NOMO-1 (cell line): ENCODE data around the gene THSD4.

Source experiments
- DNase-seq, 2 experiments: peaks; one replicate each; lab custom pipeline; 2025; ENCODE audit not compliant: unreplicated experiment in 2 of 2; lab: John Stamatoyannopoulos, UW

THSD4 gene

DNA sequence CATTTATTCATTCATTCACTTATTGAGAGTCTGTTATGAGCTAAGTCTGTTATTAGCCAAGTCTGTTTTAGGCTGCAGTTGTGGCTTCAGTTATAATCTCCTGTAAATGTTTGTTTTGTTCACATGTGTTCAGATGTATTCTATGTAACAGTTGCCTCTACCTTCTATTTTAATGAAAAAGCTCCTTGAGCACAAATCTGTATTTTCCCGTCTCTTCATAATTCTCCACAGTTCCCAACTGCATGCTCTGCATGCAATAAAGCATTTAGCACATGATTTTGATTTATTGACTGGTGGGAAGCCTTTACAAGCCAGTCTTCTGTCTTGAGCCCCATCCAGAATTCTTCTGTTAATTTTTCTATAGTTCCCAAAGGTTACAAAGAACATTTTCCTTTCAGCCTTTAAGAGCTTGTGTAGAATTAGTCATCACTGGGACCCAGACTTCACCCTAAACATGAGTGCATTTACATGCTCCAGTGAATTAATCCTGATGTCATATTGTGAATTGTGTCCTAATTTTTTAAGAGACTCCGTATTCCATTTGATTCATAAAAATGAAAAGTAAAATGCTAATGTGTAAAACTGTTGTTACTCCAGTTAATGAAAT, 572.7 kb downstream of the THSD4 start:
- DNase-seq: no peak

DNA sequence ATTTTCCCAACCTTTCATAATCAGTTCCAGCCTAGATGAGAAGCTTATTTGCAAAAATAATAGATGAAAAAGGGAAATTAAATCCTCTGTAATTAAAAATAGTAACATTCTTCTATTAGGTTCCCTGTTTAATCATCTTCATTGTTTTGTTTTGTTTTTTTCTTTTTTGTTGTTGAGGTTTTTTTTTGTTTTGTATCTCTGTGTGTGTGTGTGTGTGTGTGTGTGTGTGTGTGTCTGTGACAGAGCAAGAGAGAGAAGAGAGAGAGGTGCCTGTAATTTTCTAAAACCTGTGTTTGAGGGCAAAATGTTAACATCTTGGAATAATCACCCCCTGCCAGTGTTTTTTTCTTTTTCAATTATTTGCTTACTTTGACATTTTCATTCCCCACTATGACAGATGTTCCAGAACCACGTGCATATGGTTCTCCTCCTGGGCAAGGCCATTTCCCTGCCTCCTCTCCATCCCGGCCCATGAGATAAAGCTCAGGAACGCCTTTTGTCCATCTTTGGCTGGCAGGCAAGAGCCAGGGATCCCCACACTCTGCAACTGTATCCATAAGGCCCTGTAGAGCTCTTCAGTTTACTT, 573.3 kb downstream of the THSD4 start:
- no peak for DNase-seq

DNA sequence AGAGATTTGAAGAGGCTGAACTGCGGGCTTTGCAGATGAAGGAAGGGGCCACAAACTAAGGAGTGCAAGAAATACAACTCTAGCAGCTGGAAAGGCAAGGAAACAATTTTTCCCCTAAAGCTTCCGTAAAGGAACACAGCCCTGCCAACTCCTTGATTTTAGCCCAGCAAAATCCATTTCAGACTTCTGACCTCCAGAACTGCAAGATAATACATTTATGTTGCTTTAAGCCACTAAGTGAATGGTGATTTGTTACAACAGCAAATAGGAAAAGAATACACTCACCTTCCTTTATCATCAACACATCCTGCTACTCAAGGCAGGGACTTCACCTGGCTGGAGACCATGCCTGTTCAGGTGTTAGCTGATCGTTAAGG, 575.8 kb downstream of the THSD4 start:
- no peak for DNase-seq

DNA sequence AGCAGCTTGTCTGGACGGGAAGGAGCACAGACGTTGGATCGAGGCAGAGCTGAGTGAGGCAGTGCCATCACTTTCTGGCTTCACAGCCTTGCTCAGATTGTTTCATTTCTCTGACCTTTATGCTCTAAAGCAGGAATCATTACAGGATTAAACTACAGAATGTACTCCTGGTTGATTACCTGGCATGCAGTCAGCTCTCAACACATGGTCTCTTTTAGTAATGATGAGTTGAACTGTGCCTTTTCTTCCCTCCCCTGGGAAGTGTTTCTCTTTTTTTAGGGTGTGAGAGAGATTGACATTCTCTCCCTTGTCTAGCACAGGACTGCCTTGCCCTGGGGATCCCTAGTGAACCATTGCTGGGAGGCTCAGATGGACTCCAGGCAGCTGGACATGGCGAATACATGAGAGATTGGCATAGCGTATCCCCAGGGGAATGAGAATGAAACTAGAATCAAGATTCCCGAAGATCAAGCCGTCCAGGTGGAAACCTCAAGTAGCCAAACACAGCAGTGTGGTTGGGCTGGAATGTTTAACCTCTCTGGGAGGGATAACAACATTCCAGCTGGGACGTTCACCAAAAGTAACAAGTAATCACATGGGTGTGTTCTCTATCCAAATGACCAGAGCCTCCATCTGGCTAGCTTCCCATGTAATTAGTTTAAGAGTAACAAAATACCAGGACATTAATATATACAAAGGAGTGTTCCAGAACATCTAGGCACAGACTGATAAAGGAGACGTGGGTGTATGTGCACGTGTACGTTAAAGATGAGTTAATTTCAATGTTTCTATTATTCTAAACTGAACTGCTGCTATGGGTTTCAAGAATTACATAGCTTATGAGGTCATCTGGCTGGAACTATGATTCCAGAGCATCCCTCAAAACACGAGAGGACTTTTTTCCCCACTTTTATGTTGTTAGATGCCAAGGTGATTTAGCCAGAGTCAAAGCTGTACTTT, 576.5 kb downstream of the THSD4 start:
- DNase-seq: no peak

DNA sequence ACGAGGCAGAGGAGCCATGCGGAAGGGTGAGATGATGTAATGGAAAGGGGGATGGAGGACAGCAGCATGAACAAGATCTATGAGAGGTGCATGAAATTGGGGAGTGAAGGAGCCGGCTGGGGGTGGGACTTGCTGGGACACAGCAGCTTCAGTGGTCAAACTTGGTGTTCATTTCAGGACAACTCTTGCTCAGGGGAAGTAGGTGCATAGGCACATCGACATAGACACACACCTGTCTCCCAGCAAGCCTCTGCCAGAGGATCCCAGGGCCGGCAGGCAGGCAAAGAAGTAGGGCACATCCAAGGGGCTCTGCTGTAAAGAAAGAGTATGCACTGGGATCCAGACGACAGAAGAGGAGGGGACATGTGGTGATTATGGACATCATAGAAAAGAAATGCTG, 582.0 kb downstream of the THSD4 start:
- DNase-seq: no peak

DNA sequence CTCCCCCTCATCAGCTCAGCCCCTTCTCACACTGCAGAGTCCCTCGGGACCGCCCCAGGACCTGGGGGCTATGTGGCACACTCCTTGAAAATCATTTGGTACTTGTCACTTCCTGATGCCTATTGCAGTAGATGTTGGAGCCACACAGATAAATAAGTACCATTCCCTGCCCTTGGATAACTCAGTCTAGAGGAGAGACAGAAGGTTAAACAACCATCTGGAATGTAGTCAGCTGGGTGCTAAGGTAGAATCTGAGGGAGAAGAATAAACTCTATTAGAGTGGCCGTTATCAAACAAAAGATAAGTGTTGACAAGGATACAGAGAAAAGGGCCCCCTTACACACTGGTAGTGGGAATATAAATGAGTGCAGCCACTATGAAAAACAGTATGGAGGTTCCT, 582.8 kb downstream of the THSD4 start:
- no peak for DNase-seq

DNA sequence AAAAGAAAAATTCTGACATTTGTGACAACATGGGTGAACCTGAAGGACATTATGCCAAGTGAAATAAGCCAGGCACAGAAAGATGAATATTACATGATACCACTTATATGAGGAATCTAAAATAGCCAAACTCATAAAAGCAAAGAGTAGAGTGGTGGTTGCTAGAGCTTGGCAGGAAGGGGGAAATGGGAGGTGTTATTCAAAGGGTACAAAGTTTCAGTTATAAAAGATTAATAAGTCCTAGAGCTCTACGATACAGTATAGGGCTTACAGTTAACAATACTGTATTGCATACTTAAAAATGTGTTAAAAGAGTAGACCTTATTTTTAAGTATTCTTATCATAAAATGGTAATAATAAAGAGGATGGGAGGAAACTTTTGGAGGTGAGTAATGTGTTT, 583.5 kb downstream of the THSD4 start:
- DNase-seq: no peak

DNA sequence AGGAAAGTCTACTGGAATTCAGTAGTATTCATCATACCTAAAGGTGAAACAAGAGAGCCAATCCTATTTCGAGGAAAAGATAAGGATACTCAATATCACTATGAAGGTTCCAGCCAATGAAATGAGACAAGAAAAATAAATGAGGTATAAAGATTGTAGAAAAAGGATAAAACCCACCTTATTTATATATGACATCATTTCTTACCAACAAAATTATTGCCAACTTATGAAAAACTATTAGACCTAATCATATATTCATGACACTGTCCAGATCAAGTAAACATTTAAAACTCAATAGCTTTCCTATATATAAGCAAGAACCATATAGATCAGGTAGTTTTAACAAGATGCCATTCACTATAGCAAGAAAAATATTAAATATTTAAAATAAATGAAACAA, 584.7 kb downstream of the THSD4 start:
- no peak for DNase-seq

DNA sequence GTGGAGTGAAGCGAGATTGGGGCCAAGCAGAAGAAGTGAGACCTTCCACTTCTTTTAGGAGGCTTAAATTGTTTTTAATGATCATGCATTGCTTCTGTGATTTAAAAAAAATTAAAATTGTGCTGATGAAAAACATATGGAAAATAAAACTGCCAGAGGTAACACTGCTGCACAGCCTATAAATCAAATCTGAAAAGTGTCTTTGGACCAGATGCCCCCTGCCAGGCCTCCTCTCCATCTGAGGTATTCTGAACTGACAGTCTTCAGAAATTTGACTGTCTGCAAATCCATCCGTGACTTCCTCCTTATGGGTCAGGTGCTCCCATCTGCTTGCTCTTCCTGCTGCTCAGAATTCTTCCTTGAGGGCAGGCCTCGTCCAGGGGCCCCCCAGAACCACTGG, 586.5 kb downstream of the THSD4 start:
- DNase-seq: no peak

DNA sequence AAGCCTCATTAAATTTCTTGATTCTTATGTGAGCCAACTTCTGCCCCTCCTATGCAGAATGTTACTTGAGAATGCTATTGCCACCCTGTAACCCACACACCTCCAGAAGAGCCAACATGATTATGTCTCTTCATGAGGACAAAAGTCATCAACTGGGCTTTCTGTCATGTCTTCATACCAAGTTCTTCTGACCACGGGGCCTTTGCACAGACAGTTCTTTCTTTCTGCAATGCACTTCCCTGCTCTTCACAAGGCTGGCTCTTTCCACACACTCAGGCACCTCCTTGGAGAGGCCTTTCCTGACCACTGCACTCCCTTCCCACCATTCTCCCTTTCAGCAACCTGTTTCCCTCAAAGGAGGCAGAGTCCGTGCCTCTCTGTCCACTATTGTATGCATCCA, 587.2 kb downstream of the THSD4 start:
- no peak for DNase-seq

DNA sequence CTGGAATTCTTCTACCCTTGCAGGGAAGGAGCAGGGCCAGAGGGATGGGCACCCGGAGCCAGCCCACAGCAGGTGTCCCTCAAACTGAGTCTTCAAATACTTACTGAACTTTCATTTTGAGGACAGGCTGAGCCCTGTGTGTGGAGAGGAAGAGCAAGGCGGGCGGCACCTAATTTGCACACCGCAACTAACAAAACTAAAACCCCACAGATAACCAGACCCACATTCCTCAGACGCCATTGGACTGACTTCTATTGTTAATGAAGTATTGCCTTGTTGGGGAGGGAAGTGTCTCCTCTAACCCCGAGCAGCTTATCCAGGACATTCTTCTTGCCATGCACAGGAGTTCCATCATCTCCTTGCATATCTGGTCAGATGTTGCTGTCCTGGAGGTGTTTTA, 589.9 kb downstream of the THSD4 start:
- no peak for DNase-seq

DNA sequence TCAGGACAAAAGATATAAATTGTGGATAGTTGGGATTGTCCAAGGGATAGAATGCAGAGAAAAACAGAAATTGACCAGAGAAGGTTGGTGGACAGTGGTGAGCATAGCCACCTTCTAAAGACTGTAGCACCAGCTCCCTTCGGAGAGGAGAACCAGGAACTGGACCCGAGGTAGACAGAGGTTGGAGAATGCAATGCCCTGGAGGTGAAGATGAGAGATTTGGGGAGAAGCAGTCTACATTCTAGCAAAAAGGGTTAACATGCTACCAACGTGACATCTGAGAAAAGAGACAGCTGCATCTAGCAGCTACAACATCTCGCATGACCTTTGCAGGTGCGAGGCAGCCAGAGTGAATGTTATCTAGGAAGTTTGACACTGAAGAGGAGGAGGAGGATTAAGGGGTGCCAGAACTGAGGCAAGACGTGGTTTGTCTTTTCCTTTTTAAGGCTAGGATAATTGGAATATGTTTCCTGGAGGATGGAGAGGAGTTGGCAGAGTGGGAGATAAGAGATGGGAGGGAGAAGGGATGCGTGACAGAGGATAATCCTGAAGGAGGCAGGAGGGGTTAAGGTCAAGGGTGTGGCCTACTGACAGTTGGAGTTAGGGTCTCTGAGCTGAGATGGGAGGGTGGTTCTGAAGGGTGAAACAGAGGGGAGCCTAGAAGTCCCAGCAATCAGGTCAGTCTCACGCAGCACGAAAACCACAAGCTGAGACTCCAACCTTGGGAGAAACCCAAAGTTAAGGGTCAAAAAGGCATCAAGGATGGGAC, 591.4 kb downstream of the THSD4 start:
- no peak for DNase-seq

DNA sequence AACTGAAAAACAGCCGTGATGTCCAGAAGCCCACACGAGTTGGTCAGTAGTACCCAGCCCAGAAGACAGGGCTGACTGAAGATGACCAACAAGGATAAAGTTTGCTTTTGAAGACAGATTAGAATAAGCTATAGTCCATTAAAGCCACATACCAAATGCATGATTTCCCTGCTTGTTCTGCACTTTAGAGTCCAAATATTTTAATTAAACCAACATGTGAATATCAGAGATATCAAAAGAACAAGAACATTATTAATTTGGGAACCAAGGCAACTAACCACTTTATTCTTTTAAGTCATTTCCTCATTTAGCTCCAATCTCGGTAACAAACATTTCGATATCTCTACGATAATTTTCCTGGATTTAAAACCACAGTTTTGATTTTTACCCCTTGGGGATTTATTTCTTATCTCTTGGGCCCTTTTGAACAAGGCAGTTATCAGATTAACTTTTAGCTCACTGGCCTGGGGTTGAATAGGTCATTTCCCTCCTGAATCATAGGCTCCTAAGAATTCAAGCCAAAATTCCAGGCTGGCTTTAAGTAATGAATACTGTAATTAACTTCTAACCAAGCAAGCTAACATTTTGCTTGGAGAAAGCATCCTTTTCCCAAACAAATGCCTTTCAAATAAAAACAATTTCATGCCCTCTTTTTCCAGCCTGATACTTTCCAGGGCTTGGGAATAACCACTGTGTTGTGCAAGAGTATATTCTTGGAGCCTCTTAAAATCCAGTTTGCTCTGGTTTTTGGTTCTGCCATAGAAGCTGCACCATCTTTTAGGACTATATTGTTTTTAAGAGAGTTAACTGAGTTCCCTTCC, 592.2 kb downstream of the THSD4 start:
- no peak for DNase-seq

DNA sequence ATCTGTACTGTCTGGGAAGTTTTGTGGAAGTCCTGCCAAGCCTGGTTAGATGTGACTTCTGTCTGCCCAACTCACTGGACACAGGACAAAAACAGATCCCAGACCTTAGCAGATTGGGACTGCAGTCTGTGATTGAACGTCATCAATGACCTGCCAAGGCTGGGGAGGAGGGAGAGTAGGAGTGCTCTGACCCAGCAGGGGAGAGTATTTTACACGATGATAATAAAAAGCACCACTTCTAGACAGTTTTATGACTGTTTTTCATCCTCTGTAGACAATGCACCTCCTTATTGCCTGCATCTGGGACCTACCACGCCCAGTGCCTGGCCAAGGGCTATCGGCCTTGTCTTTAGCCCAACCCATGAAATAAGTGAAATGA, 592.8 kb downstream of the THSD4 start:
- no peak for DNase-seq

DNA sequence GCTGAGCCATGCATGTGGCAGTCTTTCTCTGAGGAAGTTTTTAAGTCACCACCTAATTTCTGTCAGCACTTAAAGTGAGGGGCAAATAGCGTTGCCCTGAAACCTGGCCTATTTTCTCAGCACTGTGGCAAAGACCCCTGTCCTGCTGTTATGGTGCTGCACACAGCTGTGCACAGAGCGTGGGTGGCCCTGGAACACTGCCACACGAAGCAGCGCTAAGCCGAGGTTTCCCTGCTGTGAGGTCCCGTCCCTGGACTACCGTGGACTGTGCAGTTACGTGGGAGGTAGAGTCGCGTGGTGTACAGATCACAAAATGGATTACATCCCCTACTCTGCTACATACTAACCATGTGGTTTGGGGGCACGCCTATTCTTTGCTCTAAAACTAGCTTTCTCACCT, 593.5 kb downstream of the THSD4 start:
- no peak for DNase-seq

DNA sequence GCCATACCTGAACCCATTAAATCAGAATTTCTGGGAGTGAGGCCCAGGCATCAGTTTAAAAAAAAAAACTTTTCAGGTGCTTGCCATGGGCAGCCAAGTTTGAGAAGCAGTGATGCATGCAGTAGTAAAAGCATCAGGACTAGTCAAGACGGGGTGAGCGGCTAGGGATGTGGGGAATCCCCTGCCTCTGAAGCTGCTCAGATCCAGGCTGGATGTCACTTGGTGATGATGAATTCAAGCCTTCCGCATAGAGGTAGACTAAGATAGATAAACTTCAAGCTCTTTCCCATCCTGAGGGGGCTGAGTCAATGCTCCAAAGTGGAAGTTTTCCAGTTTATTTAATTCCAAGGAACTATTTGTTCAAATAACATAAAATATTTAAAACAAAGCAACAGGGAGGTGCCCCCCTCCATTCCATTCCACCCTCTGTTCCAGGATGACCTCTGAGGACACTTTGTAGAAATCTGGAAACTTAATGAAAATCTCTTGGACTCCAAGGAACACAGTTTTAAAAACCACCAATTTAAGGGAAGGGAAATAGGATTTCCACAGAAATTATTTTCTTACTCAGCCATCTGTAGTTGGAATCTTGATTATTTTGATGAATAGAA, 594.6 kb downstream of the THSD4 start:
- no peak for DNase-seq

DNA sequence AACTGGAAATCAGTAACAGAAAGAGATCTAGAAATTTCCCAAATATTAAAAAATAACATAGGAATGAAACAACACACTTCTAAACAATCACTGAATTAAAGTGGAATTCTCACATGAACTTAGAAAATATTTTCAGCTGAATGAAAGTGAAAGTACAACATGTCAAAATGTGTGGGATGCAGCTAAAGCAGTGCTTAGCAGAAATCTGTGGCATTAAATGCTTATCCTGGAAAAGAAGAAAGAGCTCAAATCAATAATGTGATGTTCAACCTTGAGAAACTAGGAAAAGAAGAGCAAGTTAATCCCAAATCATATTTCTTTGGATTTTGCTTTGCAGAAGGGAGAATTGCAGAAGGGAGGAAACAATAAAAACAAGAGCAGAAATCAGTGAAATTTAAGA, 596.9 kb downstream of the THSD4 start:
- DNase-seq: no peak

DNA sequence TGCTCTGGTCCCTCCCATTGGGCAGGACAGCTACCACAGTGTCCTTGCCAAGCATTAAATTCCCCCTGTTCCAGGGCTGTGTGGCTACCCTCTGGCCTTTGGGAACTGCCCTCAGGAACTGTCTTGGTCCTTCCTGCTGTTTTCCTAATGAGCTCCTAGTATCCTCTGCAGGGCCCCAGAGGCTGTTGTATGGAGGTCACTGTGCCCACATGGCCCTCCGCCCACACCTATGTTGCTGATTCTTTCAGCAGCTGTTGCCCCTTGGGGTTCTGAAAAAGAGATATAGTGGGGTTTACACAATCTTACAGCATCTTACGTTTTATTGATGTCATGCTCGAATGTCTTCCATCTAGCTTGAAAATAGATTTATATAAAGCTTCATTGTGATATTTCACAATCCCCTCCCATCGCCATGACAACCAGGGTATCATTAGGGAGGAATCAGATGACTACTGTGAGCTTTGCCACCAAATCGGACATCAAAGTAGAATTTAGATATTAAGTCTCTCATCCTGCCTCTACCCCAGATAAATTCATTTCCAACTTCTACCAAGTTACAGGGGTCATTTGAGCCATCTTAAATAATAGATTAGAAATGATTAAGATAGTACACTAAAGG, 598.0 kb downstream of the THSD4 start:
- DNase-seq: no peak

DNA sequence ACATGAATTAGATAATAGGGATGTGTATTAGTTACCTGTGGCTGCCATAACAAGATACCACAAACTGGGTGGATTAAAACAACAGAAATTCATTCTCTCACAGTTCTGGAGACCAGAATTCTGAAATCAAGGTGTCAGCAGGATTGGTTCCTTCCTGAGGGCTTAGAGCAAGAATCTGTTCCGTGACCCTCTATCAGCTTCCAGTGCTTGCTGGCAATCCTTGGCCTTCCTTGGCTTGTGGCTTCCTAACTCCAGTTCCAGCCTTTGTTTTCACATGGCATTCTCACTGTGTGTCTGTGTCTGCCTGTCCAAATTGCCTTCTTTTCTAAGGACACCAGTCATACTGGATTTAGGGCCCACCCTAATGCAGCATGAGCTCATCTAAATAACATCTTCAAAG, 600.6 kb downstream of the THSD4 start:
- no peak for DNase-seq

DNA sequence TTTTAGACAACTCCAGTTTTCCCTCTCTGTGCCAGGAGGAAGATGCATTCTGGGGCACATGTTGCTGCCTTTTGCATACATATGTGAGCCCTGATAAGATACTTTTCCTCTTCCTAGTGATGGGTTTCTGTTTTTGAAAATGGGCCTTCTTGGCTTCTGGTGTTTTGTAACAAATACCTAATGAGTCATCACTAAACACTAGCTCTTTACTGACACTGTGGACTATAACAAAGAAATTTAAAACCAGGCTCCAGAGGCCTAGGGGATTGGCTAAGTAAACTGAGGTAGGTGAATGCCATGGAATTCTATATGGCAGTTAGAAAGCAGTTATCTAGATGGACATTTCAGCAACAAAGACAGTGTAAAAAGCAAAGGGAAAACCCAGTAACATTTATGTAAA, 601.7 kb downstream of the THSD4 start:
- no peak for DNase-seq
